BJ (cell line): ENCODE measurements around the gene ARIH2. TPM values are rescaled to one million over a fixed set of nuclear protein-coding genes. Genes with fewer than 3 reads are reported as not detected.

Experiments used
- CTCF ChIA-PET: fragments of 350-600 bp; formaldehyde crosslinking; extraction: SDS; loops from one replicate; lab custom pipeline; 2021; ENCODE audit warnings: antibody characterized with exemption, inconsistent platforms; lab: Yijun Ruan, JAX
- POLR2A ChIA-PET: fragments of 300-600 bp; sonication (Branson Sonifier 250); formaldehyde crosslinking; extraction: SDS; loops from one replicate; lab custom pipeline; 2021; ENCODE audit warnings: antibody characterized with exemption; lab: Charles Lee
- DNase-seq: peaks from one replicate; pipeline ENCODE4 v3.0.0-alpha.2; 2011; ENCODE audit warnings: low read depth
- H3K27me3 ChIP-seq: 2 replicates; pipeline ENCODE4 v1.6.0; 2011; ENCODE audit warnings: low read length; ENCODE audit not compliant: control insufficient read depth, insufficient read depth
- H3K36me3 ChIP-seq: 2 replicates; pipeline ENCODE4 v1.5.1; 2011; ENCODE audit warnings: low read length; ENCODE audit not compliant: control insufficient read depth, insufficient read depth
- H3K4me3 ChIP-seq: 2 replicates; pipeline ENCODE4 v1.5.1; 2011; ENCODE audit warnings: low read depth, mild to moderate bottlenecking, control low read depth, low read length
- polyA plus RNA-seq: library from polyadenylated mRNA; depleted of rRNA; stranded (reverse); fragments of >200 nt; gene quantifications from 2 replicates; pipeline ENCODE4 v1.2.3, GENCODE V29; 2011
- TF ChIP-seq, protein P1 (sequence below): IDR thresholded peaks from 2 replicates; pipeline ENCODE4 v1.5.1; 2011; ENCODE audit warnings: low read depth, mild to moderate bottlenecking, control low read depth, inconsistent platforms, low read length, moderate library complexity; ENCODE audit not compliant: insufficient read depth

ARIH2 gene
- polyA plus RNA-seq, 1 experiment = 96.7 TPM

DNA sequence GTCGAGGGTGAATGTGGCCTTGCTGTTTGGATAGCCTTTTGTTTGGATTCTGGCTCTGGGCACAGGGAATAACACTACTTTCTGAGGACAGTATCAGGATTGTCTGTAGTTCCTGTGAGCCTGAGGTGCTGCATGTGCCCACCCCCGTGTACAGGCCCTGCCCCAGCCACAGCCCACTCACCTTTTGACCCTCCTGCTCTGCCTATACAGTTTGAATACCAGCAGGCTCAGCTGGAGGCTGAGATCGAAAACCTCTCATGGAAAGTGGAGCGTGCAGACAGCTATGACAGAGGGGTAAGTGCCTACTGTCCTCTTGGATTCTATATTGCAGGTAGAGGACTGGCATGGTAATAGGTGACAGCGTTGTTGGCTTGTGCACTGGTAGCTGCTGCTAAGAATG, 64.0 kb downstream of the ARIH2 start:
- TF ChIP-seq, protein P1, sequence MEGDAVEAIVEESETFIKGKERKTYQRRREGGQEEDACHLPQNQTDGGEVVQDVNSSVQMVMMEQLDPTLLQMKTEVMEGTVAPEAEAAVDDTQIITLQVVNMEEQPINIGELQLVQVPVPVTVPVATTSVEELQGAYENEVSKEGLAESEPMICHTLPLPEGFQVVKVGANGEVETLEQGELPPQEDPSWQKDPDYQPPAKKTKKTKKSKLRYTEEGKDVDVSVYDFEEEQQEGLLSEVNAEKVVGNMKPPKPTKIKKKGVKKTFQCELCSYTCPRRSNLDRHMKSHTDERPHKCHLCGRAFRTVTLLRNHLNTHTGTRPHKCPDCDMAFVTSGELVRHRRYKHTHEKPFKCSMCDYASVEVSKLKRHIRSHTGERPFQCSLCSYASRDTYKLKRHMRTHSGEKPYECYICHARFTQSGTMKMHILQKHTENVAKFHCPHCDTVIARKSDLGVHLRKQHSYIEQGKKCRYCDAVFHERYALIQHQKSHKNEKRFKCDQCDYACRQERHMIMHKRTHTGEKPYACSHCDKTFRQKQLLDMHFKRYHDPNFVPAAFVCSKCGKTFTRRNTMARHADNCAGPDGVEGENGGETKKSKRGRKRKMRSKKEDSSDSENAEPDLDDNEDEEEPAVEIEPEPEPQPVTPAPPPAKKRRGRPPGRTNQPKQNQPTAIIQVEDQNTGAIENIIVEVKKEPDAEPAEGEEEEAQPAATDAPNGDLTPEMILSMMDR = no peak
- H3K36me3 ChIP-seq = peaks cover 29% of the 10 kb centered on the region
- ChIA-PET POLR2A (no interaction called here), CTCF (no interaction called here)
- no peak for DNase-seq
- no peak overlapping the region for H3K4me3 ChIP-seq
- no peaks in the 10 kb centered on the region for H3K27me3 ChIP-seq

DNA sequence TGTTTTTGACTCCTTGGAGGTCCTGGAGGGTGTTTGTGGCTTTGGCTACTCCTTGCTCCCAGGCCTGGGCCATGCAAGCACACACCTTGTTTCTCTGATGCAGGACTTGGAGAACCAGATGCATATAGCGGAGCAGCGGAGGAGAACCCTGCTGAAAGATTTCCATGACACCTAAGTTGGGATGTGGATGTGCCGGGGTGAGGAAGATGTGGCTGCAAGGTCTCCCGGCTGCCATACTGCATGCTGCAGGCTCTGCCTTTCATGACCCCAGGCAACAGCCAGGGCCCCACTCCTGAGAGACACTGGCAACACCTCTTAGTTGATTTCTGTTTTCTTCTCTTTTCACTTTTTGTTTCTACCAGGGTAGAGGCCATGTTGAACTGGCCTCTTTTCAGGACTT, 64.5 kb downstream of the ARIH2 start:
- Histone ChIP-seq H3K4me3 (no peak overlapping the region), H3K27me3 (no peaks in the 10 kb centered on the region), H3K36me3 (peaks cover 29% of the 10 kb centered on the region)
- TF ChIP-seq, protein P1 = no peak
- ChIA-PET POLR2A (no interaction called here), CTCF (no interaction called here)
- no peak for DNase-seq

DNA sequence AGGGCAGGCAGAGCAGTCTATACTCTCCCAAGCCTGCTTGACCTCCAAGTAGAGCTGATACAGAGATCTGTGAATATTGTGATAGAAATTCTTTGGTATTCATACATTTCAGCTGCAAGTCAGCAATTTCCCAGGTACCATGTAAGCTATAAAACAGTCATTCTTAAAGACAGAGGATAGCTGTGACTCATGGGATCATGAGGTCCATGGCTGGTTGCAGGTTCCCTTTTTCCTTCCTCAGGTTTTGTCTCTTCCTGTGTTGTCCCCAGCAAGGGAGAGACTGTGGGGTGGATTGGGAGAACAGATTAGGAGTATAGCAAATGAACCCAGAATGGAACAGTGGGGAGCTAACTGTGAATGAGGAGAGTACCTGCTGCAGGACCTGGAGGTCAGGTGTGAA, 66.0 kb downstream of the ARIH2 start:
- TF ChIP-seq, protein P1 = no peak
- H3K27me3 ChIP-seq = no peaks in the 10 kb centered on the region
- ChIA-PET POLR2A (no interaction called here), CTCF (no interaction called here)
- H3K4me3 ChIP-seq = no peak overlapping the region
- no peak for DNase-seq
- peaks cover 22% of the 10 kb centered on the region for H3K36me3 ChIP-seq

DNA sequence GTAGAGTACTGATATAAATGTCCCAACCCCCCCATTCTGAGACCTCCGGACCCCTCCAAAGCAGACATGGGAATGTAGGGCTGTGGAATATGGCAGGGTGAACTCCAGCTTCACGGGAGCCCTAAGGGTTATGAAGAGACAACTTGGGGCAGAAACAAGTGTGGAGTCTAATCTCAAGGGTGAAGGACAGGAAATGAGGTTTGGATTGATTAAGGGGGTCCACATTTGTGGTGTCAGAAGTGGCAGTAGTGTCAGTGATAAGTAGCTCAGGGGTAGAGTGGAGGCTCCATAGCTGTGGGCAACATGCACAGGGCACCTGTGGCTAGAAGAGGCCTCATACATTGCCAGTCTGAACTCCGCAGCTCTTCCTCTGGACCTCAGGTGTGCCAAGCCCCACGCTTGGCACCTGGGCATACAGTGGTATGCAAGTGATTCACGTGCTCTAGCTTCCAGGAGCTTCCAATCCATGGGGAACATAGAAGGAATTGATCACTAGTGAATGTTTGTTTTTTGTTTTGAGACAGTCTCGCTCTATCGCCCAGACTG, 67.3 kb downstream of the ARIH2 start:
- TF ChIP-seq, protein P1 = no peak
- POLR2A ChIA-PET = no interaction called here
- Histone ChIP-seq H3K27me3 (no peaks in the 10 kb centered on the region), H3K36me3 (peaks cover 19% of the 10 kb centered on the region), H3K4me3 (no peak overlapping the region)
- CTCF ChIA-PET = interaction anchor here (1.1 to 1.3 kb wide), 3 partner anchors 16 to 36 kb away, joined by 3 to 7 read pairs (median 4); partner anchors contain the start of gene NDUFAF3
- no peak for DNase-seq

DNA sequence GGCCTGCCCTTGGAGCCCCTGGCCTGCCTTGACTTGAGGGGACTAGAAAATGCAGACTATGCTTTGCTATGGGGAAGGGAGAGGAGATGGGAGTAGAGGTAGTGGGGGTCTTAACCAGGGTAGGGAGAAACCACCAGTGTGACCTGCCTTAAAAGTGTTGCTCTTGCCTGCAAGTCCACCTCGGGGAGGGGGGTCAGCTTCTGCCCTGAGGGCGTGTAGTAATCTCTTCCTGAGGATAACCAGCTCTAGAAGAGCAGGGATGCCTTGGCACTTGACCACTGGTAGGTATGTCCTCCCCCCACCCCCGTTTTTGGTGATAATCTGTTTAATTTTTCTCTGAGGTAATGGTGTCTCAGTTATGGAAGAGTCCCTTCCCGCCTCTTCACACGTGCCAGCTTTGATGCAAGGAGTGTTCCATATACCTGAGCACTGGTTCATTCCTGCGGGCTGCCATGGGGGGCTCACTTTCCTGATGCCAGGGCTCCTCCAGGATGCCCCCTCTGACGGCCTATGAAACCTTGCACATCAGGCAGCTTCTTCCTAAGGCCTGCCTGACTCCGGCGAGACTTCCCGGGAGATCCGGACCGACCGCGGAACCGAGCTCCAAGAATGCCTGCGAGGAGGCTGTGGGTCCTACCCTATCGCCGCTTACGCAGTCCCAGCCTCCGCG, 70.6 kb downstream of the ARIH2 start:
- DNase-seq = no peak
- TF ChIP-seq, protein P1 = no peak
- no peaks in the 10 kb centered on the region for H3K27me3 ChIP-seq
- POLR2A ChIA-PET = interaction anchor here (0.6 to 1.3 kb wide), 4 partner anchors 18 to 60 kb away, joined by 3 to 9 read pairs (median 4); partner anchors contain the start of genes DALRD3 and WDR6
- peak overlapping the region; percentile 88 for H3K4me3 ChIP-seq
- H3K36me3 ChIP-seq = peaks cover 11% of the 10 kb centered on the region
- CTCF ChIA-PET = interaction anchor here (0.6 to 5.7 kb wide), 12 partner anchors 10 to 459 kb away, joined by 3 to 60 read pairs (median 5); partner anchors contain the start of genes DALRD3, IMPDH2, NDUFAF3 and QRICH1
